ENCODE data around the gene MAP3K10. TPM values are rescaled to one million over a fixed set of nuclear protein-coding genes. Genes with fewer than 3 reads are reported as not detected.
"Not testable (repeated sequence)": the region's sequence is repeated elsewhere in the genome, so short reads cannot be mapped to it uniquely, and the experiment has no call there.

The MAP3K10 gene
- 30.7 to 32.7 TPM (median 31.4 TPM) in 3 replicates for total RNA-seq

DNA sequence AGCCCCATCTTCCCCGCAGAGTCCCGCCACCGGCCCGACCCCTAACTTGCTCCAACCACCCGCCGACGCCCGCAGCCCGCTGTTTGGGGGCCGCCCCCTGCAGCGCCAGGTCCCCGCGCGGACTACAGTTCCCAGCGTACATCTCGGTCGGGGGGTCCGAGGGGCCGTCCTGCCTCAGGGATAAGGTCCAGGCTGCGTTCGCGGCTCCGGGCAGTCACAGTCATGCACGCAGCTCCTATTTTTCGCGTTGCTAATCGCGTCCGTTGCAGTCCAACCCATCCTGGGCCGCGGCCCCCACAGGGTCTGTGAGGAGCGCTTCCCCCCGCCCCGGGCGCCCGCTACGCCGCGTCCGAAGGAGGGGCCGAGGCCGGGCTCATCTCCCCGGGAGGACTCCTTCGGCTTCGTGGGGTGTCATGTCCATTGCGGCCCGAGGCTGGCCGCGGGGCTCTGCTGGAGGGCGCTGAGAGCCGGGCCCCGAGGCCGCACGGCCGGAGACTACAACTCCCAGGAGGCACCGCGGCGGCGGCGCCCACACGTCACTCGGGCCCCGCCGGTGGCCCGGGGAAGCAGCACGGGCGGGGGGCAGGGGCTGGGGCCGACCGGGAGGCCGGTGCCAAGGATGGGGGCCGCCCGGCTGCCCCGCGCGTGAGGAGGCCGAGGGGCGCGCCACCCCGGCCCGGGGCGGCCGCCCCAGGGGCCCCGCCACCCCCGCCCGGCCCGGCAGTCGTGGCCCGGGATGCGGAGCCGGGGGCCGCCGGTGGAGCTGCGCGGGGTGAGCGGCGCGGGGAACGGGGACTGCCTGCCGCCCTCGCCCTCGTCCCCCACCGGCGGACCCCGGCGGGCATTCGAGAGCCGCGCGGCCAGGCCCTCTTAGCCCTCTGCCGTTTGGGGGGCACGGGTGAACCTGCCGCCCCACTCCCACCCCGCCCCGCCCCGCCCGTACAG lies at the start of gene MAP3K10:
MAP3K10 (plus strand) TSS at position 536 of the 945 bp plus-strand sequence. CDS start 606 bp downstream, outside the sequence.
- Mint-ChIP-seq H3K9me3 (no peaks in the 10 kb centered on the region), H3K4me1 (peaks cover 12% of the 10 kb centered on the region), H3K27ac (peak within 1 kb of the TSS; percentile 16), H3K27me3 (ENCODE audit: low read depth) (peaks cover 25% of the 10 kb centered on the region), H3K36me3 (no peaks in the 10 kb centered on the region), H3K4me3 (peak within 1 kb of the TSS; percentile 83)
- peak in 1 of 2 experiments; percentile 74 for DNase-seq (ENCODE audit: low spot score in 2 of 2, unreplicated experiment in 2 of 2)
- TF ChIP-seq, protein P1, sequence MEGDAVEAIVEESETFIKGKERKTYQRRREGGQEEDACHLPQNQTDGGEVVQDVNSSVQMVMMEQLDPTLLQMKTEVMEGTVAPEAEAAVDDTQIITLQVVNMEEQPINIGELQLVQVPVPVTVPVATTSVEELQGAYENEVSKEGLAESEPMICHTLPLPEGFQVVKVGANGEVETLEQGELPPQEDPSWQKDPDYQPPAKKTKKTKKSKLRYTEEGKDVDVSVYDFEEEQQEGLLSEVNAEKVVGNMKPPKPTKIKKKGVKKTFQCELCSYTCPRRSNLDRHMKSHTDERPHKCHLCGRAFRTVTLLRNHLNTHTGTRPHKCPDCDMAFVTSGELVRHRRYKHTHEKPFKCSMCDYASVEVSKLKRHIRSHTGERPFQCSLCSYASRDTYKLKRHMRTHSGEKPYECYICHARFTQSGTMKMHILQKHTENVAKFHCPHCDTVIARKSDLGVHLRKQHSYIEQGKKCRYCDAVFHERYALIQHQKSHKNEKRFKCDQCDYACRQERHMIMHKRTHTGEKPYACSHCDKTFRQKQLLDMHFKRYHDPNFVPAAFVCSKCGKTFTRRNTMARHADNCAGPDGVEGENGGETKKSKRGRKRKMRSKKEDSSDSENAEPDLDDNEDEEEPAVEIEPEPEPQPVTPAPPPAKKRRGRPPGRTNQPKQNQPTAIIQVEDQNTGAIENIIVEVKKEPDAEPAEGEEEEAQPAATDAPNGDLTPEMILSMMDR (IDR thresholded peaks at IDR 0.05; ENCODE audit: unreplicated experiment), result no peak

DNA sequence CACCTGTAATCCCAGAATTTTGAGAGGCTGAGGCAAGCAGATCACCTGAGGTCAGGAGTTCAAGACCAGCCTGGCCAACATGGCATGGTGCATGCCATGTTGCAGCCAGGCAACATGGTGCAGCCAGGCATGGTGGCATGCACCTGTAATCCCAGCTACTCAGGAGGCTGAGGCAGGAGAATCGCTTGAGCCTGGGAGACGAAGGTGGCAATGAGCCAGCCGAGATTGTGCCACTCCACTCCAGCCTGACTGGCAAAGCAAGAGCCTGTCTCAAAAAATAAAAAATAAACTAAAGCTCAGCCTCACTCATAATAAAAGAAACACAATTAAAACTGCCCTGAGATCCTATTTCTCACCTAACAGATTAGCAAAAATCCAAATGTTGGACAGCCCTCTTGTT lies 49.7 kb upstream of the MAP3K10 start:
- TF ChIP-seq, protein P1 (IDR thresholded peaks at IDR 0.05; ENCODE audit: unreplicated experiment), result no peak
- Mint-ChIP-seq H3K4me1 (no peaks in the 10 kb centered on the region), H3K9me3 (no peaks in the 10 kb centered on the region), H3K27me3 (ENCODE audit: low read depth) (peaks cover 38% of the 10 kb centered on the region), H3K36me3 (no peaks in the 10 kb centered on the region), H3K4me3 (no peak overlapping the region), H3K27ac (no peak overlapping the region)
- DNase-seq (ENCODE audit: low spot score in 2 of 2, unreplicated experiment in 2 of 2), result no peak

DNA sequence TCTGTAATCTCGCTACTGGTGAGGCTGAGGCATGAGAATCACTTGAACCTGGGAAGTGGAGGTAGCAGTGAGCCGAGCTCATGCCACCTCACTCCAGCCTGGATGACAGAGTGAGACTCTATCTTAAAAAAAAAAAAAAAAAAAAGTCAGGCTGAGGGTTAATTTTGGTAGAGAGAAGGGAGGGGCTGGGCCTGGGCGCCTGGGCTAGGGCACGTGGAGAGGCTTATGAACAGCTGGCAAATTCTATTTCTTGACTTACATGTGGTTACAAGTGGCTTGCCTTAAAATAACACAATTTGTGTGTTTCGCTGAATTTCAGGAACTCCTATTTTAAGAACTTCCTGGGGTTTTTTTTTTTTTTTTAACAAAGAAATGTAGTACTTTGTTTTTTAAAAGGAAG lies 47.6 kb upstream of the MAP3K10 start:
- DNase-seq (ENCODE audit: low spot score in 2 of 2, unreplicated experiment in 2 of 2), result no peak
- H3K27ac Mint-ChIP-seq, result no peak overlapping the region
- no peaks in the 10 kb centered on the region for H3K36me3 Mint-ChIP-seq
- TF ChIP-seq, protein P1 (IDR thresholded peaks at IDR 0.05; ENCODE audit: unreplicated experiment), result no peak
- no peak overlapping the region for H3K4me3 Mint-ChIP-seq
- H3K9me3 Mint-ChIP-seq, result no peaks in the 10 kb centered on the region
- H3K4me1 Mint-ChIP-seq, result no peaks in the 10 kb centered on the region
- H3K27me3 Mint-ChIP-seq (ENCODE audit: low read depth), result peaks cover 30% of the 10 kb centered on the region

DNA sequence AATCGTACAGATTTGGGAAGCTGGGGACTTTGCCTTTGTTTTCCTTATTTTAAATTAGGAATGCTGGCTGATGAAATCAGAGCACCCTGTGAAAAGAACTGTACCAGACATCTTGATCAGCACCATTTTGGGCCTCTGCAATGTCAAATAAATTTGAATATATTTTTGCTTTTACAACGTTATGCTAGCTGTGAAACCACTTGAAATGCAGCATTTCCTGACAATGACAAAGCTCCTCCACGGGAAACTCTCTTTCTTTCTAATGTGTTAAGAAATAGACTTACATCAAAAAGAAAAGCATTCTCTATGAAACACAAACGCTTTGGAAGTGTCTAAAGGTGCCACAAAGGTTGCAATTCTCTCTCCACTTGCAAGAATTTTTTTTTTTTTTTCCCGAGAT lies 47.1 kb upstream of the MAP3K10 start:
- Mint-ChIP-seq H3K9me3 (no peaks in the 10 kb centered on the region), H3K36me3 (no peaks in the 10 kb centered on the region), H3K27ac (no peak overlapping the region), H3K27me3 (ENCODE audit: low read depth) (peaks cover 30% of the 10 kb centered on the region), H3K4me1 (no peaks in the 10 kb centered on the region), H3K4me3 (no peak overlapping the region)
- no peak for DNase-seq (ENCODE audit: low spot score in 2 of 2, unreplicated experiment in 2 of 2)
- TF ChIP-seq, protein P1 (IDR thresholded peaks at IDR 0.05; ENCODE audit: unreplicated experiment), result no peak

DNA sequence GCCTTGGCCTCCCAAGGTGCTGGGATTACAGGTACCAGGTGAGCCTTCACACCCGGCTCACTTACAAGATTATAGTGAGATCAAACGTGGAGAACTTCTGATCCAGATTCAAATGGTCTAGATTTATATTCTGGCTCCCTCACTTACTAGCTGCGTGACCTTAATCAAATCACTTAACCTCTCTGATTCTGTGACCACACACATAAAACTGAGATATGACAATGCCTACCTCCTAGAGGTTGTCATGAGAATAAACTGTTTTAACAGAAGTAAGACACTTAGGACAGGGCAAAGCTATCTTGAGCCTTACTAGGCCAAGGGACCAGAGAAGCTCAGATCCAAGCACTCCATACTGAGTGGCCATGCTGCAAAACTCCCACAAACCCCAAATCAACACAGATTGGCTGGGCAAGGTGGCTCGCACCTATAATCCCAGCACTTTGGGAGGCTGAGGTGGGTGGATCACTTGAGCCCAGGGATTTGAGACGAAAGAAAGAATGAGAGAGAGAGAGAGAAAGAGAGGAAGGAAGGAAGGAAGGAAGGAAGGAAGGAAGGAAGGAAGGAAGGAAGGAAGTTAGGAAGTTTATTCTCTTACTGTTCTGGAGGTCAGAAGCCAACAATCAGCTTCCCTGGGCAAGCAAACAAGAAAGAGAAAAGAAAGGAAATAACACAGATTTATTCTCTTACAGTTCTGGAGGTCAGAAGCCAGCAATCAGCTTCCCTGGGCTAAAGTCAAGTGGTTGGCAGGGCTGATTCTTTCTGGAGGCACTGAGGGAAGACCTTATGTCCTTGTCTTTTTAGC lies 46.1 kb upstream of the MAP3K10 start:
- Mint-ChIP-seq H3K27ac (no peak overlapping the region), H3K27me3 (ENCODE audit: low read depth) (peaks cover 27% of the 10 kb centered on the region), H3K9me3 (no peaks in the 10 kb centered on the region), H3K4me1 (no peaks in the 10 kb centered on the region), H3K36me3 (no peaks in the 10 kb centered on the region), H3K4me3 (no peak overlapping the region)
- TF ChIP-seq, protein P1 (IDR thresholded peaks at IDR 0.05; ENCODE audit: unreplicated experiment), result no peak
- DNase-seq (ENCODE audit: low spot score in 2 of 2, unreplicated experiment in 2 of 2), result no peak

DNA sequence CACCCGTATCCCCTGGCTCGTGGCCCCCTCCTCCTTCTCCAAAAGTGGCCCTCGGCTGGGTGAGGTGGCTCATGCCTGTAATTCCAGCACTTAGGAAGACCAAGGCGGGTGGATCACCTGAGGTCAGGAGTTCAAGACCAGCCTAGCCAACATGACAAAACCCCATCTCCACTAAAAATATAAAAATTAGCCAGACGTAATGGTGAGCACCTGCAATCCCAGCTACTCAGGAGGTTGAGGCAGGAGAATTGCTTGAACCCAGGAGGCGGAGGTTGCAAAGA lies 45.5 kb upstream of the MAP3K10 start:
- H3K9me3 Mint-ChIP-seq; H3K27ac Mint-ChIP-seq; H3K4me1 Mint-ChIP-seq; H3K4me3 Mint-ChIP-seq; DNase-seq (ENCODE audit: low spot score in 2 of 2, unreplicated experiment in 2 of 2); H3K36me3 Mint-ChIP-seq: not testable (repeated sequence)
- H3K27me3 Mint-ChIP-seq (ENCODE audit: low read depth), result peaks cover 26% of the 10 kb centered on the region
